ENCODE measurements around the gene ANKMY1.

Gene ANKMY1

DNA sequence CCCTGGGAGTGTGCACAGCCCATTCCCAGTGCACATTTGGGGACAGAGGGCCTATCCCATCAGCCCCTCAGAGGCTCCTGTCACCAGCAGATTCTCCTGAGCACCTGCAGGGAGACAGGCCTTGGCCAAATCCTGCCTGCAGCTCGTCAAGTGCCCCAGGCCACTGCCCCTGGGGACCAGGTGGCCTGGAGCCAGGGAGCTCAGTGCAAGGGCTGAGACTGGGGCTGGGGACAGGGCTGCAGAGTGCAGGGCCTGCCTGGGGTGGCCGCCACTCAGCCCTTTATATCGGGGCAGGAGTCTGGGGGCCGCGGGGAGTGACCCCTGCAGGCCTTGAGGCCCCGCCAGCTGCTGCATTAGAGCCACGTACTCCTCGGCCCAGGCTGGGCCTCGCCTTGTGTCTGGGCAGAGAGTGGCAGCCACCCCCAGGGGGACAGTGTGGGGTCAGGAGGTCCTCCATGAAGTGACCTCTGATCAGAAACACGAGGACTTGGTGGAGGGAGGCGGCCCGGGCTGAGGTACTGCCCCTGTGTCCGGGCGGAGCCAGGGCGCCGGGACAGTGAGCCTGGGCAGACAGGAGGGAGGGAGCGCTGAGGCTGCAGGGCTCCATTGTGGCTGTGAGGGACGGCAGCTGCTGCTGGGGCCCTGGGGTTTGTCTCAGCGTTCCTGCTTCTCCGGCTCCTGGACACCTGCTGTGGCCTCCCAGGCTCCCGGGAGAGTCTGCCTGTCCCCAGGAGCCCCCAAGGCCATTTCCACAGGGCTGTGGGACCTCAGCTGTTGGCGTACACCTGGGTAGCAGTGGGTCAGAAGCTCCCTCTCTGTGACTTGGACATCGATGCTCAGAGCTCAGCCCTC lies 98.2 kb downstream of the ANKMY1 start:
- DNase-seq (ENCODE audit: low read depth): no peak

DNA sequence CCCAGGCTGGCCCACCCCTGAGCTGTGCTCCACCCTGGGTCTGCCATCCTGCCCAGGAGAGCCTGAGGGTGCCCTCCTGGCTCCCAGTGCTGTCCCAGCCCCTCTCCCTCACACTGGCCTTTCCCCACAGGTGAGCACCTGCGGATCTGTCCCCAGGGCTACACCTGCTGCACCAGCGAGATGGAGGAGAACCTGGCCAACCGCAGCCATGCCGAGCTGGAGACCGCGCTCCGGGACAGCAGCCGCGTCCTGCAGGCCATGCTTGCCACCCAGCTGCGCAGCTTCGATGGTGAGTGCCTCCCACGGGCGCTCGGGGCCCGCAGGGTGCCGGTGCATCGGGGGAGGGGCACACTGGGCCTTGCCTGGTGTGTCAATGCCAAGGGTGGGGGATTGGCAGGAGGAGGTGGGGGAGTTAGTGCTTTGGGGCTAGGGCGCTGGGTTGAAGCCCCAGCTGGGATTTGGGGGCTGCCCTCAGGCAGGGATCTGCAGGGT lies 98.8 kb downstream of the ANKMY1 start:
- no peak for DNase-seq (ENCODE audit: low read depth)

DNA sequence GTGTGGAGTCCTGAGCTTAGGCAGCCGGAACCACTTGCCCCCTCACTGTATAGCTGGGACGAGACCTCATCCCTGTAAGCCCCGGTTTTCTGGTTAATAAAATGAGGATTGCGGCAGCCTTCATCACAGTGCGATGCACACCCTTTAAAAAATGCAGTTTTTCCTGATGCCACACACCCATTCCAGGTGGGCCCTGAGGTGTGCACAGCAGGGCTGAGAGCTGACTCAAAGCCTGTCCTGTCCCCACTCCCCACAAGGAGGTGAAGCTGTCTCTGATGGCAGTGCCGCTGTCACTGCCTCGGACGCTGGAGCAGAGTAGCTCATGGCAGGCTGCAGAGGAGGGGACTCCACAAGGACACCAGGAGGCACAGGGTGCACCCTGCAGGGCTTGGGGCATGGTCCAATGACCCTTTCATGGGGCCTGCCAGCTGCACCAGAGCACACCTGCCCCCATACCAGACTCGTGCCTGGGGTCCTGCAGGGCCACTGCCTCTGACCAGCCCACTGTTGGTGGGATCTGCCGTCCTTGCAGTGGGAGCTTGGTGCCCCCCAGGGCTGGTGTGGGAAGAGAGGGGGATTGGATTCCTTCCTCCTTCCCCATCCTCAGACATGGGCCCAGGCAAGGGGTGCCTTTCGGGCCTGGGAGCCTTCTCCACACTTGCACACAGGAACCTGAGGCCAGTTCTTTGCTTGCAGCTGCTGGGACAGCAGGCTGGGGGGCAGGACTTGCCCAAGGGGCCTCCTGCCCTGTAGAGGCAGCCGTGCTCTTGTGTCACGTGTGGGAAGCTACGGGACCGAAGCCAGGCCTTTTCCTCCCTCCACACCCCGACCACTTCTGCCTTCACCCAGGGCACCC lies 99.5 kb downstream of the ANKMY1 start:
- DNase-seq (ENCODE audit: low read depth): no peak

DNA sequence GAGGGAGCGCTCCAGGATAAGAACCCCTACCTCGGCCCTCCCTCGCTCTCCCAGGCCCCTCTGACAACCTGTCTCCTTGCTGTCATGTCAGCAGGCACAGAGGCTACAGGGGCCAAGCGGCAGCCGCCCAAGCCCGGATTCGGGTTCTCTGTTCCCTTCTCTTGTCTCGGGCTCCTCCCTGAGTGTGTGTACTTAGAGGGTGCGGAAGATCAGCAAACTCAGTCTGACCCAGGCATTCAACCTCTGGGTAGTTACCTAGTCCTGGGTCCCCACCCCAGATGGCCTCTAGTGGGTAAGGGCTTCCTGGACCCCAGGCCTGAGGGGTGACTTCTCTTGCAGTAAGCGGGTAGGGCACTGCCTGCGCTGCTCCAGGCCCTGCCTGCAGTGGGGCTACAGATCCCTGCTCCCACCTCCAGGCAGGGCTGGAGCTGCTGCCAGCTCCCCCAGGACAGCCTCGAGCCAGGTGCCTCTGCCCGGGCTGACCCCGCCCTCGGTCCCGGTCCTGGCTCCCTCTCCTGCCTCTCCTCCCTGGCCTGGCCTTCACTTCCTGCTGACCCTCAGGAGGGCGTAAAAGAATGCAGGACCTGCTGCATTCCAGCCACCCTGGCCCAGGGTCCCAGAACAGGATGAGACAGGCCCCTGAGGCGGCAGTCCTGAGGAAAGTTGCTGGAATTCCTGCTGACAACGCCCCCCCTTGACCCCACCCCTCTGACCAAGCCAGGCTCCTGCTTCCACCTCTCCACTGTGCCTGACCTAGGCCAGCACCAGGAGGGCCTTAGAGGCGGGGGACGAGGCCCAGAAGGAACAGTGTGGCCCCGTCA lies 100.4 kb downstream of the ANKMY1 start:
- no peak for DNase-seq (ENCODE audit: low read depth)

DNA sequence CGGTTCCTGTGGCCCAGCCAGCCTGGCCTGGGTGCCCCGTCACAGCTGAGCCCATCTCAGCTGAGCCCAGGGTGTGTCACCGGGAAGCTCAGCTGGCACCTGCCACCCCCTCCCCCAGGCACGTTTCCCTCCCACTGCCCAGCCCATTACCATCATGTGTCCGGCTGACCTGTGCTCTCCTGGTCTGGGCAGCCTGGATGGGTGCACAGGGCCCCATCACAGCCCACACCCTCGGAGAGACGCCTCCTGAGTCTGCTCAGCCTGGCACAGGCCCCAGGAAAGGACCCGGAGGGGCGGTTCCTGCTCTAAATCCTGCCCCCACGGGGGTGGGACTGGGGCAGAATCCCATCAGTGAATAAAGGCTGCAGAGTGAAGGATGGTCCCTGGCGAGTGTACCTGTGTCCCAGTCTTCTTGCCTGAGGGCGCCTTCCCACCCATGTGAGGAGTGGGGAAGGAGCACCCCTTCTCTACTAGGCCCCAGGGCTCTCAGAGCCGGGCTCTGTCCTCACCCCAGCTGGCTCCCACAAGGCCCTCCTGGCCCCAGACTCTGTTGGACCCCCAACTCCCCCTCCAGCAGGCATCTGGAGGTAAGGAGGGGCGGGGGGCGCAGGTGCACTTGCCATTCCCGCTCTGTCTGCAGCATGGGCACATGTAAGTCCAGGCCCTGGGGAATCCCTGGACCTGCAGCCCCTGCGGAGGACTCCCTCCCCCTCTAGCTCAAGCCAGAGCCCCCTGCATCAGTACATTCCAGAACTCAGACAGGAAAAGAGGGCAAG lies 101.2 kb downstream of the ANKMY1 start:
- no peak for DNase-seq (ENCODE audit: low read depth)

DNA sequence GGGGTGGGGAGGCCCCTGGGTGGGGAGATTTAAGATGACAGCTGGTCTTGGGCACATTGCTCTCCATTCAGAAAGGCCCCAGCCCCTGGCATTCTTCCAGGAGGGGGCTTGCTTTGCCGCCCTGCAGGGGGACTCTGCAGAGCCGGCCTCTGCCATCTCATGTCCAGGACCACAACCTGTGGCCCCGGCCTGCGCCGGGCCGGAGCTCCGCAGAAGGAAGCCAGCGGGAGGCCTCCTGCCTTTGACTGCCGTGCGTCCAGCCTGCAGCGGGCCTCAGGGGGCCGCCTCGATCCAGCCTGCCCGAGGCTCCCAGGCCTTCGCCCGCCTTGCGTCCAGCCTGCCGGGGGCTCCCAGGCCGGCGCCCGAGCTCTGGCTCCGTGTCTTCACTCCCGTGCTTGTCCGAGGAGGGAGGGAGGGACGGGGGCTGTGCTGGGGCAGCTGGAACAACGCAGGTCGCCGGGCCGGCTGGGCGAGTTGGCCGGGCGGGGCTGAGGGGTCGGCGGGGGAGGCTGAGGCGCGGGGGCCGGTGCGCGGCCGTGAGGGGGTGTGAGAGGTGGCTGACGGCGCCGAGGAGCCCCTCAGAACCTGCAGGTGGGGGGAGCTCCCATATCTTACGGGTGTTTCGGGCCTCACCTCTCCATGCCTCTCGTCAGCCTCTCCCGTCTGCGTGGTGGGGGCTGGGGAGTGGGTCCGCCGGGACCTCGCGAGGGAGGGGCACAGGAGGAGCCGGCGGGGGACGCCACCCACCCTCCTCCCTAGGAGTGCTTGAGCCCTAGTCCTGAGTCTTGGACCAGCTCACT lies 101.9 kb downstream of the ANKMY1 start:
- DNase-seq (ENCODE audit: low read depth): no peak

DNA sequence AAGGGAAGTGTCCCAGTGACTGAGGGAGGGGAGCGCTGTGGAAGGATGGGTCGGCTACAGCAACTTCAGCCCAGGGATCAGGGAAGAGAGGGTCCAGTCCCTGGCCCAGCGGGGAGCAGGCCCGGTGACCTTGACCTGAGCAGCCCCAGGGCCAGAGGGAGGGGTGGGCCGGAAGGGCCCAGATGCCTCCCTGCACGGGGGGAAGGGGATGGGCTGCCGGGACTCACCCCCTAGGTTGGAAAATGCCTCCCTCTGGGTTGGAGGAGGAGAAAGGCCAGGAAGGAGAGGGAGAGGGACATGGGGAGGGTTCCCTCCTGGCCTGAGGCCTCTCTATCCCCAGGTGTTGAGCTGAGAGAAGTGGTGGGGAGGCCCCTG lies 102.5 kb downstream of the ANKMY1 start:
- no peak for DNase-seq (ENCODE audit: low read depth)

DNA sequence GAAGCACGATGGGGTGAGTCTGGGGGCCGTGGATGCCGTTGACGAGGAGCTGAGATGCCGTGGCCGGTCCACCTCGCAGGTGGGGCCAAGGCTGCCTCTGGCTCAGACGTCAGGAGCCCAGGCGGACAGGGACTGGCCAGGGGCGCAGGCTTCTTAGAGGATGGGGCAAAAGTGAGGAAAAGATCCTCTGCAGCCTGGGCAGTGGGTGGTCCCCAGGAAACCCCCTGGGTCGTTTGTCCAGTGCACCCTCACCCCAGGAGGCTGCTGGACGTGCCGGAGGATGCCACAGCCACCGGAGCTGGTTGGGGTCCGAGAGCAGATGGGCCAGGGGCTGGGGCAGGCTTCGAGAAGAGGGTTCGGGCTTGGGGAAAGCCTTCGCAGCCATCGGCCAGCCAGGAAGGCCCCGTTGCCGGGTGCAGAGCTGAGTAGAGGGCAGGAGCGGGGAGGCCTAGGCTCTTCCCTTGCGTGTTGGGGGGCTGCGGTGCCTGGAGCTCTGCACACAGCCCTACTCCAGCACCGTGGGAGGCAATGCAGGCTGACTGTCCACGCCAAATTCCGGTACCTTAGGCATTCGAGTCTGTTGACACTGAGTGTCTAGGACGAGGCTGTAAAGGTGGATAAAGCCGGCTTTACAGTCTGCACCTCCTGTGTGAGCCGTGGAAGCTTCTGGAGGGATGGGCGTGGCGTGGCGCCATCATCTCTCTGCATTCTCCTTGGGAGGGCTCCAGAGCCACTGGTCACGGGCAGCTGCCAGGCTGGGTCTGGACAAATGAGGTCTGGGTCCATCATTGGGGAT lies 103.5 kb downstream of the ANKMY1 start:
- DNase-seq (ENCODE audit: low read depth): no peak

DNA sequence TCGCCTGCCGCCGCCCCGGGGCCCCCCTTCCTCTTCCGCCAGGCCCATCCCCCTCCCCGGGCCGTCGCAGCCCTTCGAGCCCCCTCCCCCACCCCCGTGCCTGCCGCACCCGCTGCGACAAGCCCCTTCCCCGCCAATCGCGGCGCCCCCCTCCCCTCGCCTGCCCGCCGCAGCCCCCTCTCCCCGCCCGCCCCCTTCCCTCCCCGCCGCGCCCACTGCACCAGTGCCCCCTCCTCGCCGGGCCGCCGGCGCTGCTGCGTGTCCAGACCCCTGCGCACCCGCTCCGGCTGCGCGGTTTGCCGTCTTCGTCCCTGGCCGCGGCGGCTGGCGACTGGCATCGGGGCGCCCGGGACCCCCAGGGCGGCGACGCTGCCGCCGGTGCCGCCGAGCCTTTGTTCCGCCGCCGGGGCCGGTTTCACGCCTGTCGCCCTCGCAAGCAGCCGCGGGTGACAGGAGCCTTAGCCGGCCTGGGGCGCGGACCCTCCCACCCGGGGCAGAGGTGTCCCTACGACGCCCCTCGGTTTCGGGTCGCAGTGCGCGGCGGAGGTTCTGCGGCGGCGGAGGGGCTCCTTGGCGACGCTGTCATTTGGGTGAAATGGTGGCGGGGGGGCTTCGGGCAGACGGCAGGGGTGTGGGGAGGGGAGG lies 104.2 kb downstream of the ANKMY1 start:
- no peak for DNase-seq (ENCODE audit: low read depth)

DNA sequence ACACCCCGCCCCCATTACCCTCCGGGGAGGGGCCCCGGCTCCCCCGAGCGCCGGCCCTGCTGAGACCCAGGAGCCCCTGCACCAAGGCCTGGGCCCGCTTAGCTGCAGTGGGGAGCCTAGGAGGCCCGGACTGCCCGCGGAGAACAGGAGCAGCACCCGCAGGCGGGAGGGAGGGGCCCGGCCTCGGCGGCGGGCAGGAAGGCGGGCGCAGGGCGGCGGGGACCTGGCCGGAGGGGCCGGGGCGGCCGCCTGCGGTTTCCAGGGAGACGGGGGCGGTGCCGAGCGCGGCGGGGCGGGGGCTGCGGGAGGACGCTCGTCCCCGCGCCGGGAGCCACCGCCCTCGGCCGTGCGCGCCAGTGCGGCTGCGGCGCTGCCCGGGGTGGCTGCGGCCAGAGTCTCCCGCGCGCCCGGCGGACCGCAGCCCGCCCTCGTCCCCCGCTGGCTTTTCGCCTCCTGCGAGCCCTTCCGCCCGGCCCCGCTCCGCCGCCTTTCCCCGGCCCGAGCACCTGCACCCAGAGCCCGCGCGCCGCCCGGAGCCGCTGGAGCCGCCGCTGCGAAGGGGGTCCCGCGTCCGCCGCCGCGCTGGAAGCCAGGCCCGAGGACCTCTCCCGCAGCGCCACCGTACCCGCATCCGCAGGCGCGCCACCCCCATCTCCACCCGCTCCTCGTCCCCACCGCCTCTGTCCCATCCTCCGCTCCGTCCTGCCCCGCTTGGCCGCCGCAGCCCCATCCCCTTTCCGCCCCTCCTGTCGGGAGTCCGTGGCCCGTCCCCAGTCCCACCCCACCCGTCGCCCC lies 105.1 kb downstream of the ANKMY1 start:
- no peak for DNase-seq (ENCODE audit: low read depth)

DNA sequence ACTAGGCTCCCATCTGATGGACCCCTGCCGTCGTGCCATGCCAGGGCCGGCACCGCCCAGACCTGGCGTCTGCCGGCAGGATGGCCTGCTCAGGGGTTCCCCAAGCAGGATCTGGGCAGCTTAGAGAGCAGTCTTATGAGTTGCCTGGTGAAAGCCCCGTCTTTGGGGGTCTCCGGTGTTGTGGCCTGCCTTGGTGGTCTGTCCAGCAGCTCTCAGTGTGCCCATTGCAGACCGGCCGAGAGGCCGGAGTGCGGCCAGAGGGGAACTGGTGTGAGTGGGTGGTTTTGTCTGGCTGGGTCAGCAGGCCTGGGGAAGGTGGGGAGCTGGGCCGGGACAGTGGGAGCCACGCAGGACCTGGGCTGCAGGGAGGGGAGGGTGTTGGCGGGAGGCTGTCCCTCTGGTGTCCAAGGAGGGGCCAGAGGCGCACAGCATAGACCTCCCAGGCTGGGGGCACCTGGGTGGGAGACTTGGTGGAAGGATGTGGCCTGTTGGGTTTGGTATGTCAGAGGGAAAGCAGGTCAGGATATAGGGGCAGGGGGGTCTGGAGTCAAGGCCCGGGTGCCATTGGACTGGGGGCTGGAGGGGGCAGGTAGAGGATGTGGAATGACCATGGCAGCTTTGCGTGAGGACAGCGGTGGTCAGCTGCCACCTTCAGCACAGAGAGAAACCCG lies 105.9 kb downstream of the ANKMY1 start:
- no peak for DNase-seq (ENCODE audit: low read depth)

DNA sequence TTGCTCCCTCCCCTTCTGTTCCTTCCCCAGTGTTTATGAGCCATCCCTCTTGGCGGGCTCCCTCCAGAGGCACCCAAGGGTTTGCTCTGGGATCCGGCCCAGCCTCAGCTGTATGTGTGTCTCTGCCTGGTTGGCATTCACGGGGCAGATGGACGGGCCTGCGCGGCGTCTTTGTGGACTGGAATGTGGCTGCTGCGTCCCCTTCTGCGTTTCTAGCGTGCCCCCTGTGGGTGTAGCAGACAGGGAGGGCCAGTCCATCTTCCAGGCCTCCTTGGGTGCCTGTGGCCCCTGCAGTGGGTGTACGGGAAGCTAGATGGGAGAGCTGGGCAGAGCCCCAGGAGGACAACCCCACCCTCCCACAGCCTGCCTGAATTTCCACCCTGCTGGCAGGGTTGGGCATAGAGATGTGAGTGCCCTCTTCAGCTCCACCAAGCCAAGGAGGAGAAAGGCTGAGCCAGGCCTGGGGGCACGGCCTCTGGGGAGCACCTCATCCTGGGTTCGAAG lies 106.6 kb downstream of the ANKMY1 start:
- no peak for DNase-seq (ENCODE audit: low read depth)

DNA sequence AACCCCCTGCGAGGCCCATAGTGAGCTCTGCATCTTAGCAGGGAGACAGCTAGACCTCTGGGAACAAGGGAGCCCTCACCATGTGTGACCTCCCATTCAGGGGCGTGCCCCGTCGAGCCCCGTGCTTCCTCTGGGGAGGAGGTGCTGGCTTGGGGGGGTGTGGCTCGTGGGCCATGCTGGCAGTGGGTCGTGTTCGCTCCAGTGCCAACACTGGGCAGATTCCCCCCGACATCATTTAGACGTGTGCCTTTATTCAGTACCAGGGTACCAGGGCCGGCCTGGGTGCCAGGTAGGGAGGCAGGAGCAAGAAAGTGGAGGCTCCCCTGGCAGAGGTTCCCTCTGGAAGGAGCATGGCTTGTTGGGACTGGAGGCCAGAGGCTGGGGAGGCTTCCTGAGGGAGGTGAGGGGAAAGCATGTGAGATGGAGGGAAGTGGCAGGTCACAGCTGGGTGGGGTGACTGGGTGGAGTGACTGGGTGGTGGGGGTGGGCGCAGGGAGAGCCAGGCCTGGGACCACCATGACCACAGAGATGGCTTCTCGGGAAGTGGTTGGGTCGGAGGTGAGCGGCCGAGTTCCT lies 107.2 kb downstream of the ANKMY1 start:
- DNase-seq (ENCODE audit: low read depth): no peak

DNA sequence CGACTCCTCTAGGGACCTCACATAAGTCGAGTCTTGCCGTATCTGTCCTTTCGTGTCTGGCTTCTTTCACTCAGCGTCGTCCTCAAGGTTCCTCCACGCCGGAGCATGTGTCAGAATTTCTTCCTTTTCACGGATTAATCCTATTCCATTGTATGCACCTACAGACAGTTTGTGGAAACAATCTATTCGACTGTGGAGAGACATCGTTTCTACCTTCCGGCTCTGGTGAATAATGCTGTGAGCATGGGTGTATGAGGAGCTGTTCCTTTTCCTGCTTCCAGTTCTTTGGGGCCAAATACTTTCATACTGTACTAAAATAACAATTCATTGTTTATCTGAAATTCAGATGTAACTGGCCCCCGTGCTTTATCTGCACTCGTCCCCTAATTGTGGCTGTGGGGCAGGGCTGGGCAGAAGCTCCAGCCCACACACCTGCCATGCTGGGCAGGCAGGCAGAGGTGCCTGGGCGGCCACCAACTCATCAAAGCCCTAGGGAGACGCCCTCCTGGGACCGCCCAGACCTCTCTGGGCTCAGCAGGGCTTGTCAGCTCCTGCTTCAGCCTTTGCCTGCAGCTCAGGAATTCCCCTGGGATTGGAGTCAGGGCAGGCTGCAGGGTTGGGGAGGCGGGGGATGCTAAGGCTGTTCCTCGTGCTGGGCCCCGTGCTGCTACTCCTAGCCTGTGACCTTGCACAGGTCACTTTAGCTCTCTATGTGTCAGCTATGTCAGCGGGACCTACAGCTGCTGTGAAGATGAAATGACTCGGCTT lies 107.8 kb downstream of the ANKMY1 start:
- DNase-seq (ENCODE audit: low read depth): no peak

DNA sequence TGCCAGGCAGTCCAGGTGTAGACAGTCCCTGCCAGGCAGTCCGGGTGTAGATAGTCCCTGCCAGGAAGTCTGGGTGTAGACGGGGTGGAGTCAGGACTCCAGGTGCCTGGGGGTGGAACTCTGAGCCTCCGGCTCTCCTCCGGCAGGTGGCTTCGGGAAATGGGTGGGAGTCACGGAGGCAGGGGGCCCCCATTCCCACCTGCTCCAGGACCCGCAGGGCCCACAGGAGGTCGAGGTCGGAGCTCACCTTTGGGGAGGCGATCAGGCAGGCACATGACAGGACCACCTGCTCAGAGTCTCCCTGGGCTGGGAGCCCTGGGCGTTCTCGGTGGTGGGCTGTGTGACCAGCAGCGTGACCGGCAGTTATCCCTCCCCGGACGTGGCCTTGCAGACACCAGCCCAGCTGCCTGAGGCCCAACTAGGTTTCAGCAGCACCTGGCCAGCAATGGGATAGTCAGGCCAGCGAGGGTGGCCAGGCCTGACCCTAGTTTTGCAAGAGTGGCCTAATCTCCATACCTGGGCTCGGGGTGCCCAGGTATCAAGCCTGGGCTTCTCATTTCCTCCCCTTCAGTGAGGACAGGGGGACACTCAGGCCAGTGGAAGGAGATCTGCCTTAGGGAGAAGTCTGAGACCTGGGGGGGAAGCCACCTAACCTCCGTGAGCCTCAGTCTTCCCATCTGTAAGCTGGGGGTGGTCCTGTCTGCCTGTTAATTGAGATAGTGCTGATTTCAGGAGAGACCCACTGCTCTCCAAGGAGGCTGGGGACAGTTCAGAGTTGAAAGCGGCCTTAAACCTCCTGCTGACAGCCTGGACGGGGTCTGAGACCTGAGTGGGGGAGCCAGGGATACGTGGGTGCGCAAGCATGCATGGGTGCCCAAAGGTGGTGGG lies 109.2 kb downstream of the ANKMY1 start:
- DNase-seq (ENCODE audit: low read depth): no peak

All from stimulated activated CD8-positive, alpha-beta memory T cell treated with anti-CD3 and anti-CD28 coated beads, Interleukin-12 subunit alpha, Interleukin-12 subunit beta, amount 100 ng/mL, for 4 hours (primary cell).